ENCODE data around the gene GGTA1. TPM values are rescaled to one million over a fixed set of nuclear protein-coding genes. Genes with fewer than 3 reads are reported as not detected.
A peak's percentile ranks its signal among the peaks of the same experiment; 100 is the strongest.

The GGTA1 gene
- total RNA-seq, 1 experiment from 2014 or later: not detected

GRCh38 chr9:121509180-121509579 lies 9.5 kb upstream of the GGTA1 start (continued):
- TF ChIP-seq ZNF281 (CRISPR knock-in tag; IDR thresholded peaks at IDR 0.05): no peak
- TF ChIP-seq AR (CRISPR knock-in tag; IDR thresholded peaks at IDR 0.05): no peak
- no peak for TF ChIP-seq USF1 (CRISPR knock-in tag; IDR thresholded peaks at IDR 0.05)
- no peak for TF ChIP-seq ATF6 (CRISPR knock-in tag; IDR thresholded peaks at IDR 0.05)
- TF ChIP-seq SP1 (CRISPR knock-in tag; conservative IDR thresholded peaks at IDR 0.05): no peak
- no peak for TF ChIP-seq STAT6 (CRISPR knock-in tag; conservative IDR thresholded peaks at IDR 0.05; ENCODE audit: low read depth)

- ChIA-PET CTCF (interaction anchor here (0.6 to 2.3 kb wide), 5 partner anchors 8 to 277 kb away, joined by 3 to 10 read pairs (median 5); partner anchors contain the start of gene GGTA1), POLR2A (no interaction called here)
These were observed 8.8 kb upstream of the GGTA1 start for GRCh38 chr9:121508415-121508814.

More at GRCh38 chr9:121508415-121508814, 8.8 kb upstream of the GGTA1 start:
- H3K27me3 Mint-ChIP-seq (ENCODE audit: low read depth): peaks cover 17% of the 10 kb centered on the region; the same call in 1 of the 2 replicates
- TF ChIP-seq USF2 (CRISPR knock-in tag; IDR thresholded peaks at IDR 0.05): no peak
- H3K27ac Mint-ChIP-seq: no peak overlapping the region
- no peak for DNase-seq (ENCODE audit: low spot score)
- H3K4me3 Mint-ChIP-seq: no peak overlapping the region
- peak; percentile 40 for ATAC-seq
- peaks cover 5% of the 10 kb centered on the region for H3K9me3 Mint-ChIP-seq
- H3K36me3 Mint-ChIP-seq: no peaks in the 10 kb centered on the region
- peaks cover 32% of the 10 kb centered on the region for H3K4me1 Mint-ChIP-seq
